Hindlimb muscle (tissue), 1 donor: Measurements from ENCODE around the gene EPHA6. TPM values are rescaled to one million over a fixed set of nuclear protein-coding genes. Genes with fewer than 3 reads are reported as not detected.

Experiments used
- DNase-seq: peaks from one replicate; pipeline ENCODE4 v3.0.0-alpha.2; 2013
- polyA plus RNA-seq: library from polyadenylated mRNA; unstranded; fragments of 120-200 nt; gene quantifications from one replicate; pipeline ENCODE4 v1.2.1, GENCODE V29; 2013; ENCODE audit not compliant: insufficient read length

Gene EPHA6
- polyA plus RNA-seq: 0.13 TPM

- DNase-seq: peak; percentile 50
Observed at GRCh38 chr3:96813820-96814650, at the start of gene EPHA6. TSS of gene EPHA6 (plus strand) at chr3:96814594.

DNA sequence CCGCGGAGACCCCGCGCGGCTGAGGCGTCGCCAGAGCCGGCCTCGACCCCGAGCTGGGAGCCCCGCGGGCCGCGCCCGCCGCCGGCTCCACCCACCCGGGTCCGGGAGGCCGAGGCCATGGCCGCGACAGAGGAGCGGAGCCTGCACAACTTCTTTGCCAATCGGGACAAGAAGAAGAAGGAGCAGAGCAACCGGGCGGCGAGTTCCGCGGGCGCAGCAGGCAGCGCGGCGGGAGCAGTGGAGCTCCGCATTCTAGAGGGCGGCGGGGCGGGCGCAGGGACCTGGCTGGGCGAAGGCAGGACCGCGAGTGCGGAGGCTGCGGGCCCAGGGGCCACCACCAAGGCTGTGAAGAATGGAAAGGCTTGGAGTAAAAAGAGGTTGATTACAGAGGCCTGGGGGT, 37.6 kb upstream of the EPHA6 start:
- no peak for DNase-seq

GRCh38 chr3:96779810-96780209, 34.6 kb upstream of the EPHA6 start:
- DNase-seq: no peak

DNA sequence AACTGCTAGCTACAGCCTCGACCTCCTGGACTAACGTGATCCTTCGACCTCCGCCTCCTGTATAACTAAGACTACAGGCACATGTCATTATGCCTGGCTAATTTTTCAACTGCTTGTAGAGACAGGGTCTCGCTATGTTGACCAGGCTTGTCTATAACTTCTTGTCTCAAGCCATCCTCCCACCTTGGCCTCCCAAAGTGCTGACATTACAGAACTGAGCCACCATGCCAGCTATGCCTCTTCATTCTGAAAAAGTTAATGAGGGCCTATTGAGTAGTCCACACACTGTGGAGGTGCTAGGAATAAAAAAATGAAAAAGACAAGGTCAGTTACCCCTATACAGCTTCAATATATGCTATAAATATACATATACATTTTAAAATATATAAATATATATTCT, 18.3 kb upstream of the EPHA6 start:
- no peak for DNase-seq

DNA sequence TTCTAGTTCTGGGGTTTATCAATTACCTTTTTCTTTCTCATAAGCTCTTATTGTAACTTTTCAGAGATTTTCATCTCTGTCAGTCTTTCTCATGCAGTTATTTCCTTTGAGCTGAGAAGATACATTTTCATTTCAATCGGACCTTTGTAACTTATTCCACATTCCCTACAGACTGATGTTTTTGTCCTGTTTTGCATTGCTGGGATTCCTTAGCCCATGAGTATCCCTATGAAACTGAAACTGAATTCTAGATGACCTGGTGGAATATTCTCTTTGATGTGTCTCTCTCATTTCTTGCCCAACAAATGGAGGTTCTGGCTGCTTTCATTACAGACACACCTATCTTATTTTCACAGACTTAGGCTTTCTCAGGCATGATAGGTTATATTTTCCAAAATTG, 10.5 kb upstream of the EPHA6 start:
- no peak for DNase-seq

GRCh38 chr3:96806341-96806740, 8.1 kb upstream of the EPHA6 start:
- no peak for DNase-seq

- peak; percentile 71 for DNase-seq
Observed at GRCh38 chr3:96813134-96813819, 1.1 kb upstream of the EPHA6 start.

DNA sequence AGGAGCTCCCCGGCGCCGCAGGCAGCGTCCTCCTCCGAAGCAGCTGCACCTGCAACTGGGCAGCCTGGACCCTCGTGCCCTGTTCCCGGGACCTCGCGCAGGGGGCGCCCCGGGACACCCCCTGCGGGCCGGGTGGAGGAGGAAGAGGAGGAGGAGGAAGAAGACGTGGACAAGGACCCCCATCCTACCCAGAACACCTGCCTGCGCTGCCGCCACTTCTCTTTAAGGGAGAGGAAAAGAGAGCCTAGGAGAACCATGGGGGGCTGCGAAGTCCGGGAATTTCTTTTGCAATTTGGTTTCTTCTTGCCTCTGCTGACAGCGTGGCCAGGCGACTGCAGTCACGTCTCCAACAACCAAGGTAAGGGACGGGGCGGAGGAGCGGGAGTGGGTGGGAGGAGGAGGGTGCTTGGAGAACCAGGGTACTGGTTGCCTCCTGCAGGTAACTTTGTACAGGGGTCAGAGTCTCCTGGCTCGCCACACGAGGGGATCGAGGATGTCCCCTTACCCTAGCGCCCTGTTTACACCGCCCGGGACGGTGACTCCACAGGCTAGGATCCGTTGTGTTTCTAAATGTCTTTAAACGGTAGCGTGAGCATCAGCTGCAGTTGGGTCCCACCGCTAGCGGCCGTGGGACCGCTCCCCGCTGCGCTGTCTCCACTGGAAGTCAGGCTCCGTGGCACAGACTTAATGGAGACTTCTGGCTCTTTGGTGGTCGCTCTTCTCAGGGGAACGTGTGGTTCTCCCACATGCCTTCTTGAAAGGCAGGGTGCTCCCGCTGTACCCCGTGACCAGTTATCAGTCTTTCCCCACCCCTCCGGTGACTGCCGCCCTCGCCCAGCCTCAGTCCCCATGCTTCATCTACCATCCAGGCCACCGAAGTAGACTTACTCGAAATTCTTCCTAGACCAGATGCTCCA, 515 bp downstream of the EPHA6 start:
- no peak for DNase-seq

GRCh38 chr3:96831175-96831574, 16.8 kb downstream of the EPHA6 start:
- no peak for DNase-seq

DNA sequence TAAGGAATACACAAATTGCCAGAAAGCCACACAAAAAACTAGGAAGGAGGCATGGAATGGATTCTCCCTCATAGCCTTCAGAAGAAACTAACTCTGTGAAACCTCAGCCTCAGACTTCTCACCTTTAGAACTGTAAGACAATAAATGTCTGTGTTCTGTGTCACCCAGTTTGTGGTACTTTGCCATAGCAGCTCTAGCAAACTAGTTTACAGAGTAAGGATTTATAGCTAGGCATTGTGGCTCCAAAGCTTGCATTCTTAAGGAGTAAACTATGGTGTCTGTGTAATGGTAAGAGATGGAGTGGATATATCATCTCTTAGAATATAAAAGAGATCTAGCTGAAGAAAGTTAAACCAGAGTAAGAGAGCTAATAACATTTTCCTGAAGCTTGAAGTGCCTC, 18.9 kb downstream of the EPHA6 start:
- no peak for DNase-seq

DNA sequence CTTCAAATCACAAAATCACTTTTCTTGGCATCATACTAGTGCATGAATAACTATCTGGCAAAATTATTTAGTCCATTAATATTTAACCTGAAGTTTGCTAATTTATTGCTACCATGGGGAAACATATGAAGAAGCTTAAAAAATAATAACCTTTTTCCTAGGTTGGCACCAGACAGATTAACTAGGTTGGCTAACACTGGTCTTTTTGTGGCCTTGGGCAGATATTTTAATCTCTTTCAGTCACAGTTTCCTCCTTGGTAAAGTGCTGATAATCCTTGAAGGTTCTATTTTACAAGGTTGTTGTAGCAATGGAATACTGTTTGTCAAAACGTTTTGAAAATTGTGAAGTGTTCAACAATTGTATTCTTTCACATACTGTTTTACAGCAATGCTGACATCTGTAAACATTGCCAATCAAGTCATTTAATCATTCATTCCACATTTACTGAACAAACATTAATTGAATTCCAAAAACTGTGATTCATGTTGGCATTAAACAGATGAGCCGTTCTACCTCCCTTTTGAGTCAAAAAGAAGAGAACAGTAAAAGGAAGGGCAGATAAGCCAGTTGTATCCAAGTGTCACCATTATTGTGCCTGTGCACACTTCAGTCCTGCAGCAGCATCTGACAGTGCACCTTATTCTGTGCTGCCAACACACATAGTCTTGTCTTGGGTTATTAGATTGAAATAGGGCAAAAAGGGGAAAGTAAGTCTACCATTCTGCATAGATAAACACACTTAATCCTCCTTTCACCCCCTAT, 21.9 kb downstream of the EPHA6 start:
- DNase-seq: no peak

- no peak for DNase-seq
Observed at GRCh38 chr3:96843505-96844203, 29.3 kb downstream of the EPHA6 start.

DNA sequence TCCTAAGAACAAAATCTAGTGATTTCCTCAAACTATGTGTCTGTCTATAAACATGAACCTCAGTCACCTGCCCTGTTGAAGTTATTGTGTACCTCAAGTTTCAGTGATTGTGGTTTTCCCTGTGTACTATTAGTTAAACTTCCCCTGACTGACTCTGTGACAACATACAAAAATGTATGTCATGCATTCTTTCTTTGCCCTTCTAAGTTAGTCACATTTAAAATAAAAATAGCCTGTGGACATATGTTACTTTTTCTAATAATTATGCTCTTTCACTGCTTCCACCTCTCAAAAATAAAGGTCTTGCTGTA, 29.8 kb downstream of the EPHA6 start:
- no peak for DNase-seq

- no peak for DNase-seq
Observed at GRCh38 chr3:96852849-96853248, 38.5 kb downstream of the EPHA6 start.

DNA sequence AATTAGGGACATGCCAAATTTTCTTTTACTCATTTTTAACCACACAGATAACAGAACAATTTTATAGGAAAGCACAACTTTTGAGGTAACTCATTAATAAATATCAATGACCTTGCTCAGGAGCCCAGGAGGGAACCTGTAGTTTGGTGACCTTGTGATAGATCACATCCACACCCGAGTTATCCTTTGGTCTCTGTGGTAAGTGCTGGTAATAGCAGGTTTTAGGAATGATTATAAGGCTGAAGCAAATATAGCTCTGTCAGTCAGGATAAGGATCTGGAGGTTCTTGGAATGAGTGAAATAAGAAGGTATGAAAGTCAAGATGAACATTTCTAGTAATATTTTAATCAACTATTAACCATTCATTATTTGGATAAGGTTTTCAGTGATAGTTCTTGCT, 46.5 kb downstream of the EPHA6 start:
- no peak for DNase-seq

GRCh38 chr3:96863129-96863740, 48.8 kb downstream of the EPHA6 start:
- peak; percentile 25 for DNase-seq

- no peak for DNase-seq
Observed at GRCh38 chr3:96865605-96866004, 51.2 kb downstream of the EPHA6 start.

GRCh38 chr3:96869316-96869715, 54.9 kb downstream of the EPHA6 start:
- no peak for DNase-seq

- no peak for DNase-seq
Observed at GRCh38 chr3:96877510-96877909, 63.1 kb downstream of the EPHA6 start.

GRCh38 chr3:96900031-96900430, 85.6 kb downstream of the EPHA6 start:
- no peak for DNase-seq

- no peak for DNase-seq
Observed at GRCh38 chr3:96900566-96900965, 86.2 kb downstream of the EPHA6 start.
